GM23248 (cell line): ENCODE results near the gene PJA1. TPM values are rescaled to one million over a fixed set of nuclear protein-coding genes. Genes with fewer than 3 reads are reported as not detected.

Source experiments
- DNase-seq: peaks from one replicate; pipeline ENCODE4 v3.0.0-alpha.2; 2015
- H2AFZ ChIP-seq: fragments of 200-600 bp; sonication (generic); 2 replicates; pipeline ENCODE4 v1.6.1; 2016; ENCODE audit warnings: antibody characterized with exemption
- H3F3A ChIP-seq: fragments of 200-600 bp; sonication (generic); 2 replicates; pipeline ENCODE4 v1.6.1; 2016; ENCODE audit warnings: mild to moderate bottlenecking, antibody characterized with exemption, mixed run types; ENCODE audit not compliant: insufficient read depth
- H3K27ac ChIP-seq: fragments of 200-600 bp; sonication (generic); 2 replicates; pipeline ENCODE4 v1.5.1; 2016; ENCODE audit warnings: mild to moderate bottlenecking
- H3K27me3 ChIP-seq: fragments of 200-600 bp; sonication (generic); replicated peaks from 2 replicates; pipeline ENCODE4 v1.6.1; 2016; ENCODE audit warnings: mild to moderate bottlenecking; ENCODE audit not compliant: insufficient read depth
- H3K36me3 ChIP-seq: fragments of 200-600 bp; sonication (generic); 2 replicates; pipeline ENCODE4 v1.6.1; 2016; ENCODE audit warnings: low read depth, mild to moderate bottlenecking
- H3K4me1 ChIP-seq: fragments of 200-600 bp; sonication (generic); 2 replicates; pipeline ENCODE4 v1.6.1; 2016; ENCODE audit warnings: mild to moderate bottlenecking; ENCODE audit not compliant: insufficient read depth
- H3K4me2 ChIP-seq: fragments of 200-600 bp; sonication (generic); one replicate; pipeline ENCODE4 v1.6.1; 2016; ENCODE audit warnings: mild to moderate bottlenecking; ENCODE audit not compliant: unreplicated experiment
- H3K4me3 ChIP-seq: fragments of 200-600 bp; sonication (generic); 2 replicates; pipeline ENCODE4 v1.5.1; 2016; ENCODE audit warnings: mild to moderate bottlenecking
- H3K79me2 ChIP-seq: fragments of 200-600 bp; sonication (generic); 2 replicates; pipeline ENCODE4 v1.6.1; 2016; ENCODE audit warnings: mild to moderate bottlenecking; ENCODE audit not compliant: insufficient read depth
- H3K9ac ChIP-seq: fragments of 200-600 bp; sonication (generic); 2 replicates; pipeline ENCODE4 v1.6.1; 2016; ENCODE audit warnings: mild to moderate bottlenecking
- H3K9me2 ChIP-seq: fragments of 200-600 bp; sonication (generic); 2 replicates; pipeline ENCODE4 v1.6.1; 2016; ENCODE audit warnings: mixed run types, mild to moderate bottlenecking, moderate library complexity; ENCODE audit not compliant: insufficient read depth
- H3K9me3 ChIP-seq: fragments of 200-600 bp; sonication (generic); one replicate; pipeline ENCODE4 v1.6.1; 2017; ENCODE audit warnings: low read depth
- H4K20me1 ChIP-seq: fragments of 200-600 bp; sonication (generic); 2 replicates; pipeline ENCODE4 v1.6.0; 2016; ENCODE audit not compliant: insufficient read depth
- EZH2 ChIP-seq: fragments of 200-600 bp; sonication (generic); IDR thresholded peaks from 2 replicates; pipeline ENCODE4 v1.6.1; 2018; ENCODE audit warnings: antibody characterized with exemption, mild to moderate bottlenecking; ENCODE audit not compliant: insufficient read depth, poor library complexity, severe bottlenecking
- EZH2phosphoT487 ChIP-seq: fragments of 200-600 bp; sonication (generic); IDR thresholded peaks from 2 replicates; pipeline ENCODE4 v1.6.1; 2018; ENCODE audit warnings: antibody characterized with exemption, moderate library complexity, mild to moderate bottlenecking, low read depth; ENCODE audit not compliant: insufficient read depth
- WGBS, 2 experiments: methylation state at CpG; one replicate each; pipeline ENCODE4 v1.1.6; 2015 to 2017; ENCODE audit warnings: low lambda C conversion rate in 2 of 2, low coverage in 1 of 2; ENCODE audit errors: missing lambda C conversion rate in 2 of 2; 5-methylcytosine and 5-hydroxymethylcytosine counted together
- in situ Hi-C: fragments of 300-500 bp; cut with MboI; formaldehyde crosslinking; loops from 2 replicates; pipeline ENCODE4 v1.15.0; 2020
- polyA plus RNA-seq: library from polyadenylated mRNA; unstranded; fragments of >200 nt; fragmentation: Nextera tagmentation; extraction: Ambion mirVana; gene quantifications from 2 replicates; pipeline ENCODE4 v1.2.1, GENCODE V29; 2016
- total RNA-seq: library from RNA; depleted of rRNA; stranded (reverse); fragments of >200 nt; shearing (Covaris generic); gene quantifications from 2 replicates; pipeline ENCODE4 v1.2.3, GENCODE V29; 2014

Gene PJA1
- total and polyA plus RNA-seq, 2 experiments from 2014 or later: 26.6 to 32.7 TPM

DNA sequence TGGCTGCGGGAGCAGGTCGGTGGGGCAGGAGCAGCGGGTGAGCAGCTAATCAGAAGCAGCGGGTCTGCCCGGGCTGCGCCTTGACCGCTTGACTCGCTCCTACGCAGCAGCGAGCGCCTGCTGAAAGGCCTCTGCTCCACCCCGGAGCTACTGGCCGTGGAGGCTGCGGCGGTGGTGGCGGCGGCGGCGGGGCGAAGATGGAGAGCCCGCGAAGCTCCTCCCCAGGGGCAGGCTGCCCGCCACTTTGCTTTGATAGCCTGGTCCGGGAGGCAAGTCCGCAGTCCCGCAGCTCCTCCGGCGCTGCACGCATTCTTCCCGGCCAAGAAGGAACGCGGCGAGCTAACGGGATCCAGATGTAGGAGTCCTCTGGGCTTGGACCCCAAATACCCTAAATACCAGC lies 36.7 kb downstream of the PJA1 start:
- no peak overlapping the region for H3K9ac ChIP-seq
- H3K27me3 ChIP-seq: no peaks in the 10 kb centered on the region
- TF ChIP-seq EZH2 (no peak), EZH2phosphoT487 (no peak)
- no peaks in the 10 kb centered on the region for H3K9me3 ChIP-seq
- no peak overlapping the region for H3K27ac ChIP-seq
- peaks cover 7% of the 10 kb centered on the region for H3K4me1 ChIP-seq
- H3K4me2 ChIP-seq: peak overlapping the region; percentile 35
- H3F3A ChIP-seq: 0 out of 2 replicates have a peak, but pooled peaks cover 4% of the 10 kb centered on the region
- in situ Hi-C loops: no loop called here
- no peaks in the 10 kb centered on the region for H4K20me1 ChIP-seq
- peak overlapping the region; percentile 80 for H2AFZ ChIP-seq
- H3K79me2 ChIP-seq: no peaks in the 10 kb centered on the region
- peak; percentile 58 for DNase-seq
- peak overlapping the region; percentile 47 for H3K4me3 ChIP-seq
- no peaks in the 10 kb centered on the region for H3K9me2 ChIP-seq
- no CpG with 5 or more reads among the region's 34 CpGs for WGBS, 2 experiments
- no peaks in the 10 kb centered on the region for H3K36me3 ChIP-seq

DNA sequence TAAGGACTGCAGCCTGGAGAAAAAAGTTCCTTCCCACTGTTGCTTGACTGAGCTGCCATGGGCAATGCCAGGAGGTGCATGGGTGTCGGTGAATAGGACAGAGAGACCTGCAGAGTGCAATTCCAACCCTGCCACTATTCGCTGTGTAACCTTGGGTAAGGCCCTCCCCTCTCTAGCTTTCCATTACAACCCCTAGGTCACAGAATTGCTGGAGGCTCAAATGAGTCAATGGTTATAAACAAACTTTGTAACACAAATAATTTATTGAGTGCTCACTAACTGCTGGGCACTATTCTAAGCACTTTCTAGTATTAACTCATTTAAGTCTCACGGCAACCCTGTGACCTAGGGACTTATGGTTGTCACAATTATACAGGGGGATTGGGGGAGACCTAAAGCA lies 37.8 kb downstream of the PJA1 start:
- peaks cover 8% of the 10 kb centered on the region for H3K4me1 ChIP-seq
- H3K4me3 ChIP-seq: no peak overlapping the region
- TF ChIP-seq EZH2phosphoT487 (no peak), EZH2 (no peak)
- in situ Hi-C loops: no loop called here
- H3K9me3 ChIP-seq: no peaks in the 10 kb centered on the region
- H3K9me2 ChIP-seq: no peaks in the 10 kb centered on the region
- H3K27ac ChIP-seq: no peak overlapping the region
- no peak overlapping the region for H3K9ac ChIP-seq
- H3K36me3 ChIP-seq: no peaks in the 10 kb centered on the region
- 0 out of 2 replicates have a peak, but pooled peaks cover 4% of the 10 kb centered on the region for H3F3A ChIP-seq
- H3K79me2 ChIP-seq: no peaks in the 10 kb centered on the region
- no peak overlapping the region for H3K4me2 ChIP-seq
- H2AFZ ChIP-seq: no peak overlapping the region
- WGBS, 2 experiments: 97 to 100% methylated on average over 3 of the region's 3 CpGs
- no peaks in the 10 kb centered on the region for H3K27me3 ChIP-seq
- no peak for DNase-seq
- H4K20me1 ChIP-seq: no peaks in the 10 kb centered on the region

DNA sequence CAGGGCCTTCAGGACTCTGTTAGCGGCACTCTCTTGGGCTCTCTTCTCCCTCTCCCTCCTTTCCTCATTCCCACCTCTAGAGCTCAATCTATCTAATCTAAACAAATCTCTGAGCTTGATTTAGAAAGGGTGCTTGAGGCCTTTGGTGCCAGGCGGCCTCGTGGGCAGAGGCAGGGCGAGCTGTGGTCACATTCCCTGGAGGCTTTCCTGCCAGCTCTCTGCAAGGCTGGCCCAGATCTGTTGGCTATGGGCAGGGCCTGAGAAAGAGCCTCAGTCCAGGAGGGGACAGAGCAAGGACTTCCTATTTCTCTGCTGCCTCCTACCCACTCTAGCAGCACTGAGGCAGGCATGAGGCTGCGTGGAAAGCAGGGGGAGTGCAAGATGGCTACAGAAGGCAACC lies 38.6 kb downstream of the PJA1 start:
- Histone ChIP-seq H3F3A (0 out of 2 replicates have a peak, but pooled peaks cover 4% of the 10 kb centered on the region), H3K4me2 (no peak overlapping the region), H4K20me1 (no peaks in the 10 kb centered on the region), H3K9ac (no peak overlapping the region), H3K36me3 (no peaks in the 10 kb centered on the region), H3K27me3 (no peaks in the 10 kb centered on the region), H3K27ac (no peak overlapping the region), H3K9me3 (no peaks in the 10 kb centered on the region), H3K4me1 (peaks cover 8% of the 10 kb centered on the region), H3K4me3 (no peak overlapping the region), H3K79me2 (no peaks in the 10 kb centered on the region), H3K9me2 (no peaks in the 10 kb centered on the region), H2AFZ (no peak overlapping the region)
- in situ Hi-C loops: no loop called here
- DNase-seq: no peak
- WGBS, 2 experiments: 88 to 93% methylated on average over 5 of the region's 5 CpGs
- TF ChIP-seq EZH2phosphoT487 (no peak), EZH2 (no peak)

DNA sequence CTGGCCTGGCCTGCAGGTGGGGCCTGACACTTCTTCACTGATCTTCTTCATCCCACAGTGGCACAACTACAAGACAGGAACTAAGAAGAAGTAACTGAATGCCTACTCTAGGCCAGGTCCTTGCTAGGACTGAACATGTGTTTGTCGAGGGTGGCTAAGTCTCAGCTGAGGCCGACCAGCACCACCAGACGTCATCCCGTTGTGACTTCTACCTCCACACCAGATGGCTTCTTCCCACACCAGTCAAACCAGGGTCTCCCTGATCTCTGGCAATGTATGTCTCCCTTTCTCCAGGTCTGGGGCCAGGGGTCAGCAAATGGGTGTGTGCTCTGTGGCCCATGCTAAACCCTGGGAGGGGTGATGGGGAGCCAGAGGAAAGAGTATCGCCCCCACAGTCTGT lies 40.2 kb downstream of the PJA1 start:
- TF ChIP-seq EZH2 (no peak), EZH2phosphoT487 (no peak)
- no peak overlapping the region for H3K4me3 ChIP-seq
- no peaks in the 10 kb centered on the region for H4K20me1 ChIP-seq
- H3F3A ChIP-seq: 0 out of 2 replicates have a peak, but pooled peaks cover 4% of the 10 kb centered on the region
- no peaks in the 10 kb centered on the region for H3K36me3 ChIP-seq
- 91 to 94% methylated on average over 4 to 5 of the region's 5 CpGs for WGBS, 2 experiments
- no peak overlapping the region for H2AFZ ChIP-seq
- peaks cover 8% of the 10 kb centered on the region for H3K4me1 ChIP-seq
- no peak overlapping the region for H3K27ac ChIP-seq
- no peak overlapping the region for H3K4me2 ChIP-seq
- H3K27me3 ChIP-seq: no peaks in the 10 kb centered on the region
- no peaks in the 10 kb centered on the region for H3K79me2 ChIP-seq
- no peak for DNase-seq
- H3K9me3 ChIP-seq: no peaks in the 10 kb centered on the region
- no peak overlapping the region for H3K9ac ChIP-seq
- no peaks in the 10 kb centered on the region for H3K9me2 ChIP-seq
- in situ Hi-C loops: no loop called here

DNA sequence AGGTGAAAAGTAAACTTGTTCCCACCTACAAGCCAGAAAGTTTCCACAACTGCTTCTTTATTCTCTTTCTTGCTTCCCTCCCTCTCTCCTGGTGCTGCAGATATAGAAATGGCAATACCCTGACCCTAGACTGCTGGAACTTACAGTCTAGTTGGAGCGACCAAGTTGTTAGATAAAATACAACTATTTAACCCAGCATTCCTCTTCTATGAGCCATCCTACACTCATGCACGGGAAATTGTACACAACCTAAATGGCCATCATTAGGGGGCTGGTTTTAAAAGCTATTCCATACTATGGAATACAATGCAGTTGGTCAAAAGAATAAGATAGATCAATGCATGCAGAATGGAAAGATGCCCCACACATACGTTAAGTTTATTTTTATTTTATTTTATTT lies 41.1 kb downstream of the PJA1 start:
- no peaks in the 10 kb centered on the region for H3K9me2 ChIP-seq
- H3F3A ChIP-seq: 0 out of 2 replicates have a peak, but pooled peaks cover 4% of the 10 kb centered on the region
- H3K36me3 ChIP-seq: no peaks in the 10 kb centered on the region
- TF ChIP-seq EZH2 (no peak), EZH2phosphoT487 (no peak)
- DNase-seq: peak; percentile 56
- H3K4me1 ChIP-seq: peaks cover 8% of the 10 kb centered on the region
- H3K9ac ChIP-seq: no peak overlapping the region
- H3K4me3 ChIP-seq: no peak overlapping the region
- H3K27ac ChIP-seq: no peak overlapping the region
- no peaks in the 10 kb centered on the region for H3K9me3 ChIP-seq
- no peak overlapping the region for H2AFZ ChIP-seq
- H3K27me3 ChIP-seq: no peaks in the 10 kb centered on the region
- in situ Hi-C loops: no loop called here
- H3K4me2 ChIP-seq: no peak overlapping the region
- H4K20me1 ChIP-seq: no peaks in the 10 kb centered on the region
- H3K79me2 ChIP-seq: no peaks in the 10 kb centered on the region
- WGBS, 2 experiments: 38 to 46% methylated on average over 3 of the region's 3 CpGs
